HepG2 (cell line): Measurements from ENCODE around the gene PGRMC2. TPM values are rescaled to one million over a fixed set of nuclear protein-coding genes. Genes with fewer than 3 reads are reported as not detected.

Experiments
- AHDC1 ChIP-seq: sonication (generic); formaldehyde crosslinking; IDR thresholded peaks from 2 replicates; pipeline ENCODE4 v1.5.1; 2020; ENCODE audit warnings: mild to moderate bottlenecking, missing genetic modification reagents, borderline replicate concordance
- AHR ChIP-seq: IDR thresholded peaks from 2 replicates; pipeline ENCODE4 v1.6.1; 2018; ENCODE audit warnings: missing genetic modification reagents, missing compliant biosample characterization
- CEBPB ChIP-seq: IDR thresholded peaks from 2 replicates; pipeline ENCODE4 v1.6.1; 2011; ENCODE audit warnings: low read depth, low read length, improper control_type of control experiment, borderline replicate concordance
- FOXA3 ChIP-seq: IDR thresholded peaks from 2 replicates; pipeline ENCODE4 v1.6.1; 2016; ENCODE audit warnings: missing genetic modification reagents, missing compliant biosample characterization
- GPN1 ChIP-seq: sonication (generic); formaldehyde crosslinking; IDR thresholded peaks from 2 replicates; pipeline ENCODE4 v1.5.1; 2020; ENCODE audit warnings: missing genetic modification reagents, borderline replicate concordance
- JDP2 ChIP-seq: sonication (generic); formaldehyde crosslinking; IDR thresholded peaks from 2 replicates; pipeline ENCODE4 v1.8.1; 2022; ENCODE audit warnings: missing genetic modification reagents, borderline replicate concordance
- MAX ChIP-seq: IDR thresholded peaks from 2 replicates; pipeline ENCODE4 v1.6.1; 2012; ENCODE audit warnings: inconsistent platforms
- SYNCRIP ChIP-seq: fragments of 200-400 bp; formaldehyde crosslinking; IDR thresholded peaks from 2 replicates; pipeline ENCODE4 v1.6.1; 2018; ENCODE audit warnings: mild to moderate bottlenecking, low read depth, low read length; ENCODE audit not compliant: insufficient read depth
- TFDP2 ChIP-seq: sonication (generic); formaldehyde crosslinking; IDR thresholded peaks from 2 replicates; pipeline ENCODE4 v1.4.0; 2020; ENCODE audit warnings: missing genetic modification reagents
- USF2 ChIP-seq, 2 experiments: sonication (generic) in 1 of 2; formaldehyde crosslinking in 1 of 2; IDR thresholded peaks; 2 replicates each; pipeline versions ENCODE4 v1.5.1 to v1.6.1; 2011 to 2020; ENCODE audit warnings: borderline replicate concordance in 1 of 2, low read depth in 1 of 2, low read length in 1 of 2, mild to moderate bottlenecking in 1 of 2, missing genetic modification reagents in 1 of 2, moderate library complexity in 1 of 2
- ZMYM2 ChIP-seq: sonication (generic); formaldehyde crosslinking; IDR thresholded peaks from 2 replicates; pipeline ENCODE4 v1.8.0; 2022; ENCODE audit warnings: mild to moderate bottlenecking, missing genetic modification reagents
- ZNF503 ChIP-seq: sonication (generic); formaldehyde crosslinking; IDR thresholded peaks from 2 replicates; pipeline ENCODE4 v1.4.0; 2020; ENCODE audit warnings: missing genetic modification reagents
- ZNF598 ChIP-seq: sonication (generic); formaldehyde crosslinking; IDR thresholded peaks from 2 replicates; pipeline ENCODE4 v1.5.1; 2020; ENCODE audit warnings: mild to moderate bottlenecking, missing genetic modification reagents, borderline replicate concordance
- ZNF607 ChIP-seq: sonication (generic); formaldehyde crosslinking; IDR thresholded peaks from 2 replicates; pipeline ENCODE4 v1.5.1; 2020; ENCODE audit warnings: missing genetic modification reagents, mild to moderate bottlenecking, borderline replicate concordance
- ZSCAN12 ChIP-seq: sonication (generic); formaldehyde crosslinking; IDR thresholded peaks from 2 replicates; pipeline ENCODE4 v1.9.0; 2021; ENCODE audit warnings: mild to moderate bottlenecking, missing genetic modification reagents
- polyA plus RNA-seq, 8 experiments: library from polyadenylated mRNA; depleted of rRNA in 3 of 8; stranded (reverse) in 7 of 8; unstranded in 1 of 8; fragments of >200 nt; fragmentation: Illumina TruSeq in 4 of 8; extraction: Trizol in 4 of 8; gene quantifications; 2 replicates each; pipeline versions ENCODE4 v1.2.1 to v1.2.3, GENCODE V29; 2011 to 2016; ENCODE audit warnings: low read depth in 4 of 8, missing spikeins in 1 of 8, mixed read lengths in 1 of 8; ENCODE audit not compliant: insufficient read depth in 1 of 8
- total RNA-seq, 5 experiments: library from RNA; depleted of rRNA; stranded (reverse); fragments of >200 nt; fragmentation: Illumina TruSeq; extraction: Trizol; gene quantifications; 2 replicates each; pipeline ENCODE4 v1.2.3, GENCODE V29; 2016; ENCODE audit warnings: low read depth in 1 of 5

PGRMC2 gene
- total and polyA plus RNA-seq, 2 of the 13 experiments (the other 11 are each of a cell fraction or from before 2014, with no cell fraction given) = 16.0 to 19.8 TPM

GRCh38 chr4:128285085-128285997 lies 2.3 kb downstream of the PGRMC2 start (continued):
- TF ChIP-seq AHDC1 (CRISPR knock-in tag) (no peak), SYNCRIP (no peak), USF2 (IDR thresholded peaks at IDR 0.05; ENCODE audit: low read depth, low read length) (peak; percentile 65; the same call in 1 of the 2 replicates), USF2 (CRISPR knock-in tag; IDR thresholded peaks at IDR 0.05; ENCODE audit: borderline replicate concordance) (peak; percentile 78; the same call in 1 of the 2 replicates), ZMYM2 (CRISPR knock-in tag) (peak; percentile 58), ZSCAN12 (CRISPR knock-in tag) (no peak), ZNF607 (no peak), AHR (no peak), ZNF503 (CRISPR knock-in tag) (no peak), TFDP2 (no peak), CEBPB (peak; percentile 40; the same call in 1 of the 2 replicates), MAX (peak; percentile 85), GPN1 (no peak), FOXA3 (peak; percentile 87), JDP2 (CRISPR knock-in tag) (no peak), ZNF598 (CRISPR knock-in tag) (no peak)
